ENCODE measurements around the gene THRAP3. TPM values are rescaled to one million over a fixed set of nuclear protein-coding genes. Genes with fewer than 3 reads are reported as not detected.

The THRAP3 gene
- total and polyA plus RNA-seq, 2 of the 8 experiments (the other 6 are each of a cell fraction or from before 2014, with no cell fraction given), result 40.2 to 183 TPM

DNA sequence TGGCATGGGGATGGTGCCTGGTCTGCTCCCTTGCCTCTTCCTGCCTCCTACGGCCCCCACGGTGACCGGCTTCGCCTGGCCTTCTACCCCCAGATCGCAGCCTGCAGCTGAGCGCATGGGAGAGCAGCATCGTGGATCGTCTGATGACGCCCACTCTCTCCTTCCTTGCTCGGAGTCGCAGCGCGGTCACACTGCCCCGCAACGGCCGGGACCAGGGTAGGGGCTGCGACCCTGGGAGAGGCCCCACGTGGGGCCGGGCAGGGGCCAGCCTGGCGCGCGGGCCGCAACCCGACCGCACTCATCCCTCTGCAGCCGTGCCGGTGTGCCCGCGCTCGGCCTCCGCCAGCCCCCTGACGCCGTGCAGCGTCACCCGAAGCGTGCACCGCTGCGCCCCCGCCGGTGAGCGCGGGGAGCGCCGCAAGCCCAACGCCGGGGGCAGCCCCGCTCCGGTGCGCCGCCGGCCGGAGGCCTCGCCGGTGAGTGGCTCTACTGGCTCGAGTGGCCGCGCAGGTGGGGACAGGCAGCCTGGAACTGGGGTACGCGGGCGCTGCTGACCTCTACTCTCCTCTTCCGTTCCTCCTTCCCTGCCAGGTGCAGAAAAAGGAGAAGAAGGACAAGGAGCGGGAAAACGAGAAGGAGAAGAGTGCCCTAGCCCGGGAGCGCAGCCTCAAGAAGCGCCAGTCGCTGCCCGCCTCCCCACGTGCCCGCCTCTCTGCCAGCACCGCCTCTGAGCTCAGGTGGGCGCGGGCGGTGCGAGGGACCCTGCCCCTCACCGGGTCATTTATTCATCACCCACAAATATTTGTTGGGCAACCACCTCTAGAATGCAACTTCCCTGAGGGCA, 47.9 kb upstream of the THRAP3 start:
- Histone ChIP-seq H3K9ac (replicated peaks in 1 of 4; ENCODE audit: extremely low read depth in 1 of 4, low read depth in 3 of 4, low read length in 3 of 4) (peak overlapping the region in 3 of 4 experiments; percentile 0 to 44 (median 5); a peak in 4 of 7 replicates), H3K23me2 (ENCODE audit: low read depth, low read length) (peaks cover 13% of the 10 kb centered on the region; the same call in 1 of the 2 replicates), H3K27me3 (replicated peaks in 1 of 4; ENCODE audit: control insufficient read depth in 3 of 4, extremely low read depth in 1 of 4, insufficient read depth in 3 of 4, low read length in 3 of 4) (no peaks in the 10 kb centered on the region), H4K20me1 (replicated peaks in 1 of 2; ENCODE audit: control insufficient read depth in 1 of 2, insufficient read depth in 2 of 2, low read length in 2 of 2) (peaks cover 14 to 30% of the 10 kb centered on the region in 2 experiments), H2BK120ac (replicated peaks; ENCODE audit: low read depth, low read length) (no peak overlapping the region), H3K79me2 (ENCODE audit: control insufficient read depth in 1 of 2, insufficient read depth in 2 of 2, low read length in 2 of 2) (no peaks in the 10 kb centered on the region), H2BK20ac (ENCODE audit: low read length) (0 out of 2 replicates have a peak overlapping the region, but pooled peaks have one; percentile 72), H4K91ac (replicated peaks; ENCODE audit: insufficient read length, low read length) (peak overlapping the region; percentile 66), H2BK5ac (ENCODE audit: low read depth, low read length) (0 out of 2 replicates have a peak overlapping the region, but pooled peaks have one; percentile 12), H3K4ac (replicated peaks; ENCODE audit: insufficient read length, low read depth, low read length) (no peak overlapping the region), H3K4me3 (ENCODE audit: extremely low read depth in 1 of 4, insufficient read depth in 2 of 4, low read depth in 3 of 4, low read length in 4 of 4) (peak overlapping the region in 3 of 4 experiments; percentile 3 to 48 (median 15); a peak in 3 of 8 replicates), H3K9me3 (ENCODE audit: insufficient read depth in 2 of 2, low read depth in 1 of 2, low read length in 1 of 2) (no peaks in the 10 kb centered on the region), H3K4me1 (replicated peaks in 1 of 4; ENCODE audit: control insufficient read depth in 3 of 4, insufficient read depth in 4 of 4, low read length in 3 of 4) (peaks cover 5 to 34% (median 28%) of the 10 kb centered on the region in 4 experiments), H4K5ac (ENCODE audit: insufficient read length, low read depth, low read length) (no peak overlapping the region), H4K8ac (ENCODE audit: extremely low read depth, insufficient read depth, low read length) (no peak overlapping the region; the same call in 1 of the 2 replicates), H3K36me3 (ENCODE audit: control insufficient read depth in 2 of 4, insufficient read depth in 4 of 4, low read length in 3 of 4) (peaks cover 15 to 31% (median 28%) of the 10 kb centered on the region in 4 experiments; a peak in 7 of 8 replicates), H2AFZ (ENCODE audit: low read length) (no peak overlapping the region; the same call in 1 of the 2 replicates), H3K14ac (ENCODE audit: insufficient read length) (no peak overlapping the region), H3K56ac (replicated peaks; ENCODE audit: insufficient read length, low read depth, low read length) (no peak overlapping the region), H2BK12ac (ENCODE audit: low read depth, low read length) (peak overlapping the region; percentile 84; the same call in 1 of the 2 replicates), H3K79me1 (ENCODE audit: low read depth, low read length) (0 out of 2 replicates have a peak, but pooled peaks cover 4% of the 10 kb centered on the region), H3K27ac (ENCODE audit: low read depth, low read length) (peak overlapping the region; percentile 5; the same call in 1 of the 2 replicates), H2AK5ac (ENCODE audit: low read depth, low read length) (no peak overlapping the region), H3K23ac (ENCODE audit: insufficient read length) (no peak overlapping the region), H2BK15ac (ENCODE audit: low read length) (peak overlapping the region; percentile 98; the same call in 1 of the 2 replicates), H3K18ac (ENCODE audit: extremely low read depth, low read length) (peak overlapping the region; percentile 7; the same call in 1 of the 2 replicates), H3K4me2 (ENCODE audit: insufficient read depth in 1 of 2, low read depth in 2 of 2, low read length in 2 of 2) (peak overlapping the region; percentile 50 to 68)
- ChIA-PET POLR2A (ENCODE audit: partially characterized antibody) (interaction anchor here (0.6 to 6.7 kb wide), 11 partner anchors 11 to 157 kb away, joined by 3 to 44 read pairs (median 4); partner anchors contain the start of genes MAP7D1, THRAP3 and TRAPPC3), CTCF (ENCODE audit: partially characterized antibody) (interaction anchor here (0.6 to 17.6 kb wide), 11 partner anchors 10 to 210 kb away, joined by 3 to 233 read pairs (median 5); partner anchors contain the start of genes MAP7D1, THRAP3 and TRAPPC3)
- FAIRE-seq (no peak), DNase-seq (ENCODE audit: low read depth in 1 of 2, low spot score in 2 of 2) (peak in 1 of 2 experiments; percentile 92)
- 29% methylated on average over 75 of the region's 76 CpGs; no CpG with 5 or more reads in 1 of the 2 experiments for WGBS, 2 experiments (ENCODE audit: extremely low coverage in 1 of 2, insufficient coverage in 1 of 2, insufficient read length in 1 of 2, insufficient replicate concordance in 2 of 2, low coverage in 1 of 2, low lambda C conversion rate in 2 of 2, missing lambda C conversion rate in 1 of 2)
- TF ChIP-seq GABPA (IDR thresholded peaks at IDR 0.05; ENCODE audit: borderline replicate concordance, insufficient read depth, low read length) (peak; percentile 75; the same call in 1 of the 2 replicates), TBP (IDR thresholded peaks at IDR 0.05; ENCODE audit: low read depth, low read length) (0 out of 2 replicates have a peak, but pooled peaks have one; percentile 14), CREB1 (IDR thresholded peaks at IDR 0.05) (peak; percentile 92), SAP30 (IDR thresholded peaks at IDR 0.05; ENCODE audit: insufficient read depth, insufficient replicate concordance, low read length) (no peak), YY1 (IDR thresholded peaks at IDR 0.05; ENCODE audit: low read depth, low read length) (peak; percentile 43; the same call in 1 of the 2 replicates), SIN3A (conservative IDR thresholded peaks at IDR 0.05 in 1 of 2, IDR thresholded peaks at IDR 0.05 in 1 of 2; ENCODE audit: low read depth in 1 of 2, low read length in 2 of 2) (peak in 1 of 2 experiments; percentile 58; a peak in 1 of 4 replicates)
- TF ChIP-seq, protein P1, sequence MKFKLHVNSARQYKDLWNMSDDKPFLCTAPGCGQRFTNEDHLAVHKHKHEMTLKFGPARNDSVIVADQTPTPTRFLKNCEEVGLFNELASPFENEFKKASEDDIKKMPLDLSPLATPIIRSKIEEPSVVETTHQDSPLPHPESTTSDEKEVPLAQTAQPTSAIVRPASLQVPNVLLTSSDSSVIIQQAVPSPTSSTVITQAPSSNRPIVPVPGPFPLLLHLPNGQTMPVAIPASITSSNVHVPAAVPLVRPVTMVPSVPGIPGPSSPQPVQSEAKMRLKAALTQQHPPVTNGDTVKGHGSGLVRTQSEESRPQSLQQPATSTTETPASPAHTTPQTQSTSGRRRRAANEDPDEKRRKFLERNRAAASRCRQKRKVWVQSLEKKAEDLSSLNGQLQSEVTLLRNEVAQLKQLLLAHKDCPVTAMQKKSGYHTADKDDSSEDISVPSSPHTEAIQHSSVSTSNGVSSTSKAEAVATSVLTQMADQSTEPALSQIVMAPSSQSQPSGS (IDR thresholded peaks at IDR 0.05; ENCODE audit: low read length), result no peak

All from H1 (cell line).